ENCODE results near the gene KCNJ16. TPM values are rescaled to one million over a fixed set of nuclear protein-coding genes. Genes with fewer than 3 reads are reported as not detected.

The KCNJ16 gene
- total RNA-seq (2011; cell fraction: chromatin; rRNA removed; ENCODE audit: low replicate concordance), result 0.33 TPM in 1 of 2 replicates, not detected in the other
- total RNA-seq (2011; cell fraction: nucleolus; rRNA removed), result not detected in 2 replicates
- 0.23 TPM in 1 of 2 replicates, not detected in the other for total RNA-seq (2011; cell fraction: nucleoplasm; rRNA removed)
- total RNA-seq (2014; rRNA removed), result 0.04 TPM in 1 of 2 replicates, not detected in the other
- 0.06 and 0.07 TPM in 2 replicates for total RNA-seq (2014; rRNA removed; fragmentation: Illumina TruSeq; extraction: Trizol)
- not detected in 2 replicates for total RNA-seq (2015; rRNA removed; fragmentation: Illumina TruSeq; extraction: Trizol)
- 0.04 TPM in 1 of 2 replicates, not detected in the other for total RNA-seq (2021)
- polyA plus RNA-seq (2011; rRNA removed), result not detected in 2 replicates
- polyA plus RNA-seq (2011; cell fraction: cytosol; rRNA removed), result not detected in 2 replicates
- polyA plus RNA-seq (2011; cell fraction: nucleus; rRNA removed), result not detected in 2 replicates
- 0.61 and 1.3 TPM in 2 replicates for polyA plus RNA-seq (2012)
- not detected in 2 replicates for polyA plus RNA-seq (2014; fragmentation: Illumina TruSeq; extraction: Trizol)
- polyA plus RNA-seq (2014; fragmentation: Nextera tagmentation; extraction: Ambion mirVana), result under 1 TPM; 0.28 to 0.75 TPM
- 0.01 TPM in 1 of 2 replicates, not detected in the other for polyA plus RNA-seq (2014; rRNA removed)
- not detected in 2 replicates for polyA minus RNA-seq (2011; rRNA and poly(A)+ RNA removed)
- polyA minus RNA-seq (2011; cell fraction: cytosol; rRNA and poly(A)+ RNA removed), result not detected in 2 replicates
- polyA minus RNA-seq (2011; cell fraction: nucleus; rRNA and poly(A)+ RNA removed), result not detected in 2 replicates
- percentile 14 among the genes with signal in this experiment for Bru-seq, nascent RNA
- percentile 2 among the genes with signal in this experiment for BruChase-seq, experiment 1, labeled RNA remaining after a 2-hour chase
- percentile 5 among the genes with signal in this experiment for BruChase-seq, experiment 2, labeled RNA remaining after a 6-hour chase
- long read RNA-seq, experiment 1, partial matches to known transcripts, result 0 of 11 reads
- long read RNA-seq, experiment 1, other reads (novel, unspliced or antisense), result 11 of 11 reads
- long read RNA-seq, experiment 2, result 0 reads
- long read RNA-seq, experiment 3, partial matches to known transcripts, result 0 of 1 reads
- long read RNA-seq, experiment 3, other reads (novel, unspliced or antisense), result 1 of 1 reads

DNA sequence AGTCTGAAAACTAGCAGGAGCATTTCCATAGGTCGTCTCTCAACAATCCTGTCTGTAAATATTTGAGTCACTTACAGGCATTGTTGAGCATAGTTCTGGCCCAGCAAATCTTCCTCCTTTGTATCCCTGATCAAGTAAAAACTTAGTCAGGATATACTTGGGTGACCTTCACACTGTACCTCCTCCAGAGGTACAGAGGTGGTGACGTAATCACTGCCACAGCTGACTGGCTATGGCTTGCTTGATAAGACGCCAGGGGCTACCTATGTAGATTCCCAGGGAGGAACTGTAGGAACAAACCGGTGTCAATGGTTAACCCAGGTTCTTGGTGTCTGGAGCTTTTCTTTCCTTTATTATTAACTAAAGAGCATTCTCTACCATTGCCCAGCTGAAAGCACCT lies at the start of gene KCNJ16:
TSS of gene KCNJ16 (plus strand) at position 270 of the 400 bp plus-strand sequence. CDS start 56,863 bp downstream, outside the sequence.
- H3K27me3 ChIP-seq (ENCODE audit: control insufficient read depth in 2 of 2, insufficient read depth in 2 of 2, low read length in 2 of 2), result no peaks in the 10 kb centered on the region
- ChIA-PET POLR2A (no interaction called here), CTCF (ENCODE audit: low intra/inter-chr PET ratio) (no interaction called here)
- 12% methylated on average over 4 of the region's 4 CpGs for WGBS (ENCODE audit: insufficient coverage, low coverage, missing lambda C conversion rate)
- no peaks in the 10 kb centered on the region for H3K9me3 ChIP-seq (replicated peaks; ENCODE audit: control insufficient read depth, insufficient read depth, low read depth, low read length)
- peak; percentile 35; the same call in 1 of the 3 replicates for ATAC-seq
- peak in 1 of 4 experiments; percentile 28 for DNase-seq (ENCODE audit: extremely low read depth in 1 of 4, low spot score in 3 of 4)
- peak; percentile 31; the same call in 1 of the 2 replicates for TF ChIP-seq CEBPB (tag; IDR thresholded peaks at IDR 0.05)
- TF ChIP-seq BCL6 (CRISPR knock-in tag; IDR thresholded peaks at IDR 0.05), result no peak
- no peak for TF ChIP-seq EP300 (IDR thresholded peaks at IDR 0.05; ENCODE audit: low read length)
- TF ChIP-seq ATF7 (IDR thresholded peaks at IDR 0.05), result peak; percentile 46; the same call in 1 of the 2 replicates
- no peak for TF ChIP-seq ZNF282 (CRISPR knock-in tag; IDR thresholded peaks at IDR 0.05)
- peak; percentile 65 for TF ChIP-seq ATF3 (IDR thresholded peaks at IDR 0.05)
- TF ChIP-seq ATF3 (CRISPR knock-in tag; conservative IDR thresholded peaks at IDR 0.05), result no peak
- TF ChIP-seq JUND (IDR thresholded peaks at IDR 0.05; ENCODE audit: borderline replicate concordance, low read depth, low read length), result peak; percentile 35; the same call in 1 of the 2 replicates
- no peak for TF ChIP-seq JUND (tag; IDR thresholded peaks at IDR 0.05; ENCODE audit: borderline replicate concordance, low read depth, low read length)
- H3K79me2 ChIP-seq (ENCODE audit: control insufficient read depth, insufficient read depth, low read length), result 0 out of 3 replicates have a peak, but pooled peaks cover 3% of the 10 kb centered on the region
- H4K20me1 ChIP-seq (replicated peaks; ENCODE audit: control insufficient read depth, insufficient read depth, low read length), result 0 out of 2 replicates have a peak, but pooled peaks cover 3% of the 10 kb centered on the region
- H3K4me3 ChIP-seq, result no peak within 1 kb of the TSS
- no TSS peak for BruUV-seq (replicated peaks)
- H3K9me1 ChIP-seq (ENCODE audit: control insufficient read depth, insufficient read depth, low read length), result no peaks in the 10 kb centered on the region
- H3K9ac ChIP-seq (ENCODE audit: insufficient read depth in 1 of 2, low read depth in 2 of 2, low read length in 2 of 2), result no peak within 1 kb of the TSS
- H3K36me3 ChIP-seq (ENCODE audit: control insufficient read depth, insufficient read depth, low read length), result no peaks in the 10 kb centered on the region; the same call in 2 of the 3 replicates
- H3K27ac ChIP-seq (ENCODE audit: extremely low read depth, low read depth, low read length), result no peak within 1 kb of the TSS
- in situ Hi-C loops (cut with MboI) (no loop called here), intact Hi-C loops (cut with micrococcal nuclease) (no loop called here)
- FAIRE-seq, result no peak
- H3K4me1 ChIP-seq (replicated peaks in 1 of 2; ENCODE audit: control insufficient read depth in 2 of 2, insufficient read depth in 2 of 2, low read length in 2 of 2), result no peaks in the 10 kb centered on the region; a peak in 1 of 5 replicates
- no peak within 1 kb of the TSS for H2AFZ ChIP-seq (ENCODE audit: low read depth, low read length)
- no peak within 1 kb of the TSS for H3K4me2 ChIP-seq (ENCODE audit: insufficient read depth, low read length)
